ENCODE data around the gene KLHL10. TPM values are rescaled to one million over a fixed set of nuclear protein-coding genes. Genes with fewer than 3 reads are reported as not detected.
A peak's percentile ranks its signal among the peaks of the same experiment; 100 is the strongest.

Gene KLHL10
- total and polyA plus RNA-seq, 2 of the 13 experiments (the other 11 are each of a cell fraction or from before 2014, with no cell fraction given): 0.04 to 0.08 TPM

DNA sequence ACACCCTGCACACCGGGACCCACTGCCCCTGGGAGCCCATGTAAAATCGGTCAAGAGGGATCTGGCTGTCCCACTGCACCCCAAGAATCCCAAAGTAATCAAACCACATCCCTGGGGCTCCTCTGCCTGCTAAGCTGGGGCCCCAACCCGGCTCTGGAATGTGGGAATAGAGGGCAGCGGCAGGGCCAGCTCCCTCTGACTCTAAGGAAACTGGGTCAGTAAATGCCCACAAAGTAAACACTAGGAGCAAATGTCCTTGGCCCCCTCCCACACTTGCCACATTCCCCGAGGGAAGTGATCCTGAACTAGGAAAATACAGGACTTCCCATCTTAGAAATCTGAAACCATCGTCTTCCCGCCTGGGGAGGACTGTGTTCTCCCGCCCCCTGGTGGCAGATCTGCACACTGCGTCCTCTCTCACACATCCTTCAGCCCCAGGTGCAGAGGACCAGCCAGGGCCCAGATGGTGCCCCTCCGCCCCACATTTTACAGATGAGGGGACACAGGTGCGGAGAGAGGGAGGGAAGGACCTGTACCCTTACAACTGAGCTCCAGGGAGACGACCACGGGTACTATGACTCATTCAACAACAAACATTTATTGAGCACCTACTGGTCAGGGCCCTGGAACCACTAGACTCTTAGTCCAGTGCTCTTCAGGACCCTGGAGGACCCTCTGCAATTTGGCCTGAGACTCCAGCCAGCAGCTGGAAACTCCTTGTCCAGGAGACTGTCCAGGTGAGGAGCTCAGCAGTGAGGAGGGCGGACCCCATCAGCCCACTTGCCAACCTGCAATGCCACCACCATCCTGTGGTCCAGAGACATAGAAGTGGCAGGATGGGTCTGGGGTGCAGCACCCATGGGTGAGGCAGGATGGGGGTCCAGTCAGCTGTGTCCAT, 36.0 kb upstream of the KLHL10 start (continued):
- TF ChIP-seq, protein P1, sequence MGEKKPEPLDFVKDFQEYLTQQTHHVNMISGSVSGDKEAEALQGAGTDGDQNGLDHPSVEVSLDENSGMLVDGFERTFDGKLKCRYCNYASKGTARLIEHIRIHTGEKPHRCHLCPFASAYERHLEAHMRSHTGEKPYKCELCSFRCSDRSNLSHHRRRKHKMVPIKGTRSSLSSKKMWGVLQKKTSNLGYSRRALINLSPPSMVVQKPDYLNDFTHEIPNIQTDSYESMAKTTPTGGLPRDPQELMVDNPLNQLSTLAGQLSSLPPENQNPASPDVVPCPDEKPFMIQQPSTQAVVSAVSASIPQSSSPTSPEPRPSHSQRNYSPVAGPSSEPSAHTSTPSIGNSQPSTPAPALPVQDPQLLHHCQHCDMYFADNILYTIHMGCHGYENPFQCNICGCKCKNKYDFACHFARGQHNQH (CRISPR knock-in tag; IDR thresholded peaks at IDR 0.05): peak; percentile 38; the same call in 1 of the 2 replicates
- no peak for TF ChIP-seq ZKSCAN5 (CRISPR knock-in tag; IDR thresholded peaks at IDR 0.05)
- TF ChIP-seq MEF2D (CRISPR knock-in tag; IDR thresholded peaks at IDR 0.05): no peak
- no peak for TF ChIP-seq MEIS2 (CRISPR knock-in tag; IDR thresholded peaks at IDR 0.05)
- TF ChIP-seq ZBTB38 (CRISPR knock-in tag; IDR thresholded peaks at IDR 0.05): no peak
- TF ChIP-seq ZNF790 (CRISPR knock-in tag; IDR thresholded peaks at IDR 0.05; ENCODE audit: borderline replicate concordance): no peak
- TF ChIP-seq RBM39 (IDR thresholded peaks at IDR 0.05; ENCODE audit: low read depth, low read length, poor library complexity, severe bottlenecking): no peak
- 0 out of 2 replicates have a peak, but pooled peaks have one; percentile 59 for TF ChIP-seq ZNF761 (CRISPR knock-in tag; conservative IDR thresholded peaks at IDR 0.05)
- TF ChIP-seq ZNF234 (CRISPR knock-in tag; conservative IDR thresholded peaks at IDR 0.05): no peak
- peak; percentile 44; the same call in 1 of the 2 replicates for TF ChIP-seq YEATS2 (CRISPR knock-in tag; IDR thresholded peaks at IDR 0.05; ENCODE audit: borderline replicate concordance)
- no peak for TF ChIP-seq SMAD9 (CRISPR knock-in tag; IDR thresholded peaks at IDR 0.05)
- 0 out of 2 replicates have a peak, but pooled peaks have one; percentile 30 for TF ChIP-seq BHLHE40 (IDR thresholded peaks at IDR 0.05; ENCODE audit: low read length)
- peak; percentile 42; the same call in 1 of the 2 replicates for TF ChIP-seq NR2F2 (IDR thresholded peaks at IDR 0.05; ENCODE audit: borderline replicate concordance, low read depth)
- TF ChIP-seq HOXA3 (CRISPR knock-in tag; IDR thresholded peaks at IDR 0.05): peak; percentile 48; the same call in 1 of the 2 replicates
- TF ChIP-seq, protein P2, sequence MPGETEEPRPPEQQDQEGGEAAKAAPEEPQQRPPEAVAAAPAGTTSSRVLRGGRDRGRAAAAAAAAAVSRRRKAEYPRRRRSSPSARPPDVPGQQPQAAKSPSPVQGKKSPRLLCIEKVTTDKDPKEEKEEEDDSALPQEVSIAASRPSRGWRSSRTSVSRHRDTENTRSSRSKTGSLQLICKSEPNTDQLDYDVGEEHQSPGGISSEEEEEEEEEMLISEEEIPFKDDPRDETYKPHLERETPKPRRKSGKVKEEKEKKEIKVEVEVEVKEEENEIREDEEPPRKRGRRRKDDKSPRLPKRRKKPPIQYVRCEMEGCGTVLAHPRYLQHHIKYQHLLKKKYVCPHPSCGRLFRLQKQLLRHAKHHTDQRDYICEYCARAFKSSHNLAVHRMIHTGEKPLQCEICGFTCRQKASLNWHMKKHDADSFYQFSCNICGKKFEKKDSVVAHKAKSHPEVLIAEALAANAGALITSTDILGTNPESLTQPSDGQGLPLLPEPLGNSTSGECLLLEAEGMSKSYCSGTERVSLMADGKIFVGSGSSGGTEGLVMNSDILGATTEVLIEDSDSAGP (CRISPR knock-in tag; IDR thresholded peaks at IDR 0.05; ENCODE audit: borderline replicate concordance): peak; percentile 17; the same call in 1 of the 2 replicates
- no peak; the same call in 1 of the 2 replicates for TF ChIP-seq REPIN1 (CRISPR knock-in tag; IDR thresholded peaks at IDR 0.05; ENCODE audit: borderline replicate concordance, low read depth)
- TF ChIP-seq KDM5B (CRISPR knock-in tag; IDR thresholded peaks at IDR 0.05; ENCODE audit: borderline replicate concordance): peak; percentile 75; the same call in 1 of the 2 replicates
- TF ChIP-seq MATR3 (CRISPR knock-in tag; IDR thresholded peaks at IDR 0.05): no peak
- no peak for TF ChIP-seq TCF7 (IDR thresholded peaks at IDR 0.05; ENCODE audit: low read depth)
- no peak for TF ChIP-seq HNRNPK (IDR thresholded peaks at IDR 0.05; ENCODE audit: low read depth, low read length, poor library complexity, severe bottlenecking)
- TF ChIP-seq ZNF335 (CRISPR knock-in tag; IDR thresholded peaks at IDR 0.05): peak; percentile 67; the same call in 1 of the 2 replicates
- TF ChIP-seq TAF15 (IDR thresholded peaks at IDR 0.05; ENCODE audit: low read depth, low read length, poor library complexity, severe bottlenecking): no peak
- 0 out of 2 replicates have a peak, but pooled peaks have one; percentile 27 for TF ChIP-seq ARID2 (CRISPR knock-in tag; IDR thresholded peaks at IDR 0.05; ENCODE audit: borderline replicate concordance)
- TF ChIP-seq ZFX (CRISPR knock-in tag; IDR thresholded peaks at IDR 0.05; ENCODE audit: low read depth): peak; percentile 18; the same call in 1 of the 2 replicates
- no peak for TF ChIP-seq RFX5 (IDR thresholded peaks at IDR 0.05; ENCODE audit: low read depth, low read length)
- TF ChIP-seq IKZF4 (CRISPR knock-in tag; IDR thresholded peaks at IDR 0.05; ENCODE audit: borderline replicate concordance, low read depth, not compliant biosample characterization): no peak
